Parathyroid adenoma (tissue), 2 donors: ENCODE results near the gene PHKB.
A peak's percentile ranks its signal among the peaks of the same experiment; 100 is the strongest.

ENCODE experiments used
- H2AFZ ChIP-seq: fragments of 300-600 bp; sonication (generic); one replicate; pipeline ENCODE4 v1.7.0; 2017; ENCODE audit warnings: antibody characterized with exemption, mild to moderate bottlenecking
- H3K27ac ChIP-seq: fragments of 300-600 bp; sonication (generic); one replicate; pipeline ENCODE4 v1.7.0; 2017
- H3K27me3 ChIP-seq: fragments of 300-600 bp; sonication (generic); one replicate; pipeline ENCODE4 v1.7.0; 2017; ENCODE audit warnings: low read length; ENCODE audit not compliant: control insufficient read depth, insufficient read depth
- H3K36me3 ChIP-seq: fragments of 300-600 bp; sonication (generic); one replicate; pipeline ENCODE4 v1.7.0; 2017; ENCODE audit warnings: low read length; ENCODE audit not compliant: control insufficient read depth, insufficient read depth
- H3K4me1 ChIP-seq: fragments of 300-600 bp; sonication (generic); one replicate; pipeline ENCODE4 v1.7.0; 2017; ENCODE audit warnings: control low read depth
- H3K4me2 ChIP-seq: fragments of 300-600 bp; sonication (generic); one replicate; pipeline ENCODE4 v1.7.0; 2017; ENCODE audit warnings: low read length
- H3K4me3 ChIP-seq: fragments of 300-600 bp; sonication (generic); one replicate; pipeline ENCODE4 v1.7.0; 2017; ENCODE audit warnings: low read depth, low read length
- H3K79me2 ChIP-seq: fragments of 300-600 bp; sonication (generic); one replicate; pipeline ENCODE4 v1.7.0; 2017; ENCODE audit warnings: control low read depth
- H3K9ac ChIP-seq: fragments of 300-600 bp; sonication (generic); one replicate; pipeline ENCODE4 v1.7.0; 2017; ENCODE audit warnings: mild to moderate bottlenecking
- H3K9me3 ChIP-seq: fragments of 300-600 bp; sonication (generic); one replicate; pipeline ENCODE4 v1.7.0; 2017; ENCODE audit warnings: low read length; ENCODE audit not compliant: control insufficient read depth
- CTCF ChIP-seq: fragments of 300-600 bp; sonication (generic); IDR thresholded peaks from one replicate; pipeline ENCODE4 v1.7.0; 2017; ENCODE audit warnings: antibody characterized with exemption, mild to moderate bottlenecking
- donor health status: primary hyperparathyroidism.

The PHKB gene

GRCh38 chr16:47448830-47449575 is 12.1 kb upstream of the PHKB start:
- Histone ChIP-seq H3K36me3 (no peaks in the 10 kb centered on the region), H3K4me1 (no peaks in the 10 kb centered on the region), H3K4me2 (no peak overlapping the region), H3K9ac (no peak overlapping the region), H3K4me3 (no peak overlapping the region), H2AFZ (no peak overlapping the region), H3K9me3 (no peaks in the 10 kb centered on the region), H3K27ac (no peak overlapping the region), H3K27me3 (no peaks in the 10 kb centered on the region), H3K79me2 (peaks cover 11% of the 10 kb centered on the region)
- TF ChIP-seq CTCF = no peak

GRCh38 chr16:47449788-47450187 is 11.3 kb upstream of the PHKB start:
- no peak overlapping the region for H3K9ac ChIP-seq
- H3K9me3 ChIP-seq = no peaks in the 10 kb centered on the region
- no peaks in the 10 kb centered on the region for H3K4me1 ChIP-seq
- no peak overlapping the region for H3K27ac ChIP-seq
- H2AFZ ChIP-seq = no peak overlapping the region
- no peak overlapping the region for H3K4me3 ChIP-seq
- no peak for TF ChIP-seq CTCF
- H3K4me2 ChIP-seq = no peak overlapping the region
- no peaks in the 10 kb centered on the region for H3K27me3 ChIP-seq
- H3K79me2 ChIP-seq = peaks cover 11% of the 10 kb centered on the region
- no peaks in the 10 kb centered on the region for H3K36me3 ChIP-seq

- Histone ChIP-seq H3K79me2 (peaks cover 12% of the 10 kb centered on the region), H3K9ac (no peak overlapping the region), H3K9me3 (no peaks in the 10 kb centered on the region), H3K27me3 (no peaks in the 10 kb centered on the region), H3K4me1 (peaks cover 8% of the 10 kb centered on the region), H3K4me2 (no peak overlapping the region), H3K4me3 (no peak overlapping the region), H2AFZ (no peak overlapping the region), H3K36me3 (no peaks in the 10 kb centered on the region), H3K27ac (no peak overlapping the region)
- no peak for TF ChIP-seq CTCF
Measured at GRCh38 chr16:47458331-47458730, 2.8 kb upstream of the PHKB start.

GRCh38 chr16:47459603-47460002 is 1.5 kb upstream of the PHKB start:
- H3K4me2 ChIP-seq = peak overlapping the region; percentile 81
- peaks cover 8% of the 10 kb centered on the region for H3K4me1 ChIP-seq
- no peak overlapping the region for H3K9ac ChIP-seq
- no peaks in the 10 kb centered on the region for H3K36me3 ChIP-seq
- H3K27ac ChIP-seq = no peak overlapping the region
- peak overlapping the region; percentile 88 for H3K4me3 ChIP-seq
- no peaks in the 10 kb centered on the region for H3K27me3 ChIP-seq
- H3K79me2 ChIP-seq = peaks cover 10% of the 10 kb centered on the region
- H2AFZ ChIP-seq = no peak overlapping the region
- no peaks in the 10 kb centered on the region for H3K9me3 ChIP-seq
- TF ChIP-seq CTCF = no peak

- Histone ChIP-seq H2AFZ (peak overlapping the region; percentile 88), H3K4me2 (peak overlapping the region; percentile 81), H3K4me1 (peaks cover 8% of the 10 kb centered on the region), H3K27ac (peak overlapping the region; percentile 99), H3K9me3 (no peaks in the 10 kb centered on the region), H3K36me3 (no peaks in the 10 kb centered on the region), H3K4me3 (peak overlapping the region; percentile 88), H3K9ac (peak overlapping the region; percentile 87), H3K79me2 (peaks cover 10% of the 10 kb centered on the region), H3K27me3 (no peaks in the 10 kb centered on the region)
- TF ChIP-seq CTCF = no peak
Measured at GRCh38 chr16:47460359-47460710, 796 bp upstream of the PHKB start.
